HepG2 (cell line): ENCODE results near the gene FAM171A2. TPM values are rescaled to one million over a fixed set of nuclear protein-coding genes. Genes with fewer than 3 reads are reported as not detected.

ENCODE experiments used
- ATF5 ChIP-seq: sonication (generic); formaldehyde crosslinking; IDR thresholded peaks from 2 replicates; pipeline ENCODE4 v1.4.0; 2020; ENCODE audit warnings: mild to moderate bottlenecking, low read depth, missing genetic modification reagents
- ATF6 ChIP-seq: sonication (generic); formaldehyde crosslinking; conservative IDR thresholded peaks from 2 replicates; pipeline ENCODE4 v1.4.0; 2020; ENCODE audit warnings: missing genetic modification reagents
- DMTF1 ChIP-seq: sonication (generic); formaldehyde crosslinking; IDR thresholded peaks from 2 replicates; pipeline ENCODE4 v1.4.0; 2020; ENCODE audit warnings: mild to moderate bottlenecking, missing genetic modification reagents
- MAX ChIP-seq: IDR thresholded peaks from 2 replicates; pipeline ENCODE4 v1.6.1; 2012; ENCODE audit warnings: inconsistent platforms
- PRDM4 ChIP-seq: sonication (generic); formaldehyde crosslinking; IDR thresholded peaks from 2 replicates; pipeline ENCODE4 v1.9.0; 2021; ENCODE audit warnings: missing genetic modification reagents, borderline replicate concordance
- RFXAP ChIP-seq: sonication (generic); formaldehyde crosslinking; IDR thresholded peaks from 2 replicates; pipeline ENCODE4 v1.4.0; 2020; ENCODE audit warnings: missing genetic modification reagents, borderline replicate concordance
- SIN3A ChIP-seq: IDR thresholded peaks from 2 replicates; pipeline ENCODE4 v1.6.1; 2011; ENCODE audit warnings: low read depth, mild to moderate bottlenecking, control low read depth, low read length, borderline replicate concordance
- TMF1 ChIP-seq: sonication (generic); formaldehyde crosslinking; IDR thresholded peaks from 2 replicates; pipeline ENCODE4 v1.8.1; 2022; ENCODE audit warnings: low read depth, missing genetic modification reagents
- ZGPAT ChIP-seq: IDR thresholded peaks from 2 replicates; pipeline ENCODE4 v1.6.1; 2016; ENCODE audit warnings: mild to moderate bottlenecking
- ZNF224 ChIP-seq: sonication (generic); formaldehyde crosslinking; IDR thresholded peaks from 2 replicates; pipeline ENCODE4 v1.5.0; 2020; ENCODE audit warnings: mild to moderate bottlenecking, missing genetic modification reagents
- ZNF484 ChIP-seq: sonication (generic); formaldehyde crosslinking; IDR thresholded peaks from 2 replicates; pipeline ENCODE4 v1.5.1; 2020; ENCODE audit warnings: mild to moderate bottlenecking, low read depth, missing genetic modification reagents, borderline replicate concordance
- ZNF513 ChIP-seq: sonication (generic); formaldehyde crosslinking; conservative IDR thresholded peaks from 2 replicates; pipeline ENCODE4 v1.5.0; 2020; ENCODE audit warnings: missing genetic modification reagents
- ZSCAN12 ChIP-seq: sonication (generic); formaldehyde crosslinking; IDR thresholded peaks from 2 replicates; pipeline ENCODE4 v1.9.0; 2021; ENCODE audit warnings: mild to moderate bottlenecking, missing genetic modification reagents
- ZSCAN5A ChIP-seq: sonication (generic); formaldehyde crosslinking; IDR thresholded peaks from 2 replicates; pipeline ENCODE4 v1.8.0; 2022; ENCODE audit warnings: mild to moderate bottlenecking, missing genetic modification reagents, borderline replicate concordance
- polyA plus RNA-seq, 8 experiments: library from polyadenylated mRNA; depleted of rRNA in 3 of 8; stranded (reverse) in 7 of 8; unstranded in 1 of 8; fragments of >200 nt; fragmentation: Illumina TruSeq in 4 of 8; extraction: Trizol in 4 of 8; gene quantifications; 2 replicates each; pipeline versions ENCODE4 v1.2.1 to v1.2.3, GENCODE V29; 2011 to 2016; ENCODE audit warnings: low read depth in 4 of 8, missing spikeins in 1 of 8, mixed read lengths in 1 of 8; ENCODE audit not compliant: insufficient read depth in 1 of 8
- total RNA-seq, 5 experiments: library from RNA; depleted of rRNA; stranded (reverse); fragments of >200 nt; fragmentation: Illumina TruSeq; extraction: Trizol; gene quantifications; 2 replicates each; pipeline ENCODE4 v1.2.3, GENCODE V29; 2016; ENCODE audit warnings: low read depth in 1 of 5

FAM171A2 gene
- total and polyA plus RNA-seq, 2 of the 13 experiments (the other 11 are each of a cell fraction or from before 2014, with no cell fraction given), result 1.8 to 3.6 TPM

- TF ChIP-seq ZSCAN12 (no peak), TMF1 (CRISPR knock-in tag) (no peak), PRDM4 (CRISPR knock-in tag) (peak; percentile 22; the same call in 1 of the 2 replicates), MAX (peak; percentile 91), ZSCAN5A (CRISPR knock-in tag) (no peak), ZGPAT (CRISPR knock-in tag) (peak; percentile 78), ZNF484 (CRISPR knock-in tag) (no peak), SIN3A (peak; percentile 99), ZNF513 (CRISPR knock-in tag) (no peak), ATF5 (CRISPR knock-in tag) (no peak), DMTF1 (CRISPR knock-in tag) (no peak), ATF6 (CRISPR knock-in tag) (no peak), ZNF224 (CRISPR knock-in tag) (peak; percentile 23; the same call in 1 of the 2 replicates), RFXAP (CRISPR knock-in tag) (peak; percentile 81; the same call in 1 of the 2 replicates)
Observed at GRCh38 chr17:44344939-44345453, 18.7 kb downstream of the FAM171A2 start, which contains the start of gene GRN (continued).
